HG02798 (cell line): ENCODE data around the gene PRLH.

Experiments
- ATAC-seq: cut with Tn5 transposase; IDR thresholded peaks from one replicate; pipeline ENCODE4 v1.9.1; 2021; ENCODE audit warnings: mild to moderate bottlenecking; ENCODE audit not compliant: unreplicated experiment, poor library complexity

Gene PRLH

GRCh38 chr2:237566401-237567235, at the start of gene PRLH:
TSS of gene PRLH (plus strand) at chr2:237566574. CDS start at chr2:237566574, 0 bp downstream.
- ATAC-seq, result no peak

- no peak for ATAC-seq
Measured at GRCh38 chr2:237517163-237517562, 49.2 kb upstream of the PRLH start.

- no peak for ATAC-seq
Measured at GRCh38 chr2:237517990-237518389, 48.4 kb upstream of the PRLH start.

- no peak for ATAC-seq
Measured at GRCh38 chr2:237519506-237520245, 46.7 kb upstream of the PRLH start.

GRCh38 chr2:237520290-237520689, 46.1 kb upstream of the PRLH start:
- ATAC-seq, result no peak

GRCh38 chr2:237524631-237525030, 41.7 kb upstream of the PRLH start:
- no peak for ATAC-seq

- ATAC-seq, result no peak
Measured at GRCh38 chr2:237525559-237526157, 40.7 kb upstream of the PRLH start.

GRCh38 chr2:237527233-237527632, 39.1 kb upstream of the PRLH start:
- ATAC-seq, result no peak

- ATAC-seq, result no peak
Measured at GRCh38 chr2:237527766-237528165, 38.6 kb upstream of the PRLH start.

GRCh38 chr2:237529452-237530402, 36.6 kb upstream of the PRLH start:
- peak; percentile 83 for ATAC-seq

GRCh38 chr2:237530472-237531433, 35.6 kb upstream of the PRLH start:
- peak; percentile 81 for ATAC-seq

- ATAC-seq, result no peak
Measured at GRCh38 chr2:237532160-237532559, 34.2 kb upstream of the PRLH start.

- ATAC-seq, result no peak
Measured at GRCh38 chr2:237533668-237534161, 32.7 kb upstream of the PRLH start.

- no peak for ATAC-seq
Measured at GRCh38 chr2:237534380-237534779, 32.0 kb upstream of the PRLH start.

GRCh38 chr2:237535385-237536082, 30.8 kb upstream of the PRLH start:
- no peak for ATAC-seq

GRCh38 chr2:237536083-237536415, 30.3 kb upstream of the PRLH start:
- ATAC-seq, result no peak

- ATAC-seq, result no peak
Measured at GRCh38 chr2:237536617-237537016, 29.8 kb upstream of the PRLH start.

GRCh38 chr2:237538001-237538720, 28.2 kb upstream of the PRLH start:
- ATAC-seq, result no peak
